Tibial nerve (tissue), 3 donors: ENCODE measurements around the gene PJA1.

Experiments used
- POLR2A ChIP-seq, 2 donors: fragments of 450-650 bp; IDR thresholded peaks; one replicate each; pipeline ENCODE4 v1.6.1; 2017; ENCODE audit warnings: antibody characterized with exemption in 2 of 2, mild to moderate bottlenecking in 2 of 2, moderate library complexity in 2 of 2
- TF ChIP-seq, protein P1 (sequence below), 5 experiments: fragments of 200-600 bp in 3 of 5; fragments of 450-650 bp in 2 of 5; sonication (generic) in 3 of 5; IDR thresholded peaks; one replicate each; pipeline ENCODE4 v1.5.1; 2016 to 2019; ENCODE audit warnings: antibody characterized with exemption in 5 of 5, mild to moderate bottlenecking in 3 of 5, moderate library complexity in 2 of 5

DNA sequence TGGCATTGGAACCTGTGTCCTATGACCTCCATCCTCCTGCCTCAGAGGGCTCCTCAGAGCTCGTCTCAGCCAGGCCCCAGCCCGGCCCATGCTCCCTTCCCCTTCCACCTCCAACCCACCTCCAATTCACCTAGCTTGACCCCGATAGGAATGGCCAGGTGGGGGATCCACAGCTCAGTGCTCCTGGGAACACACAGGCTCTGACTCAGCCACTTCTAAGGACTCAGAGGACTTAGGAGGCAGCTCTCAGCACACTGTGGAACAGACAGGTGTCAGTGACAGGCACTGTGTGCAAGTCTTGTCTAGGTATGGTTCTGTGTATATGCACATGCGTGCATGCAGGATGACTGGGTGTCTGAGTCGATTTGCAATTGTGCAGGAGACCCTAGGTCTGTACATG is 44.8 kb downstream of the PJA1 start:
- no peak for TF ChIP-seq POLR2A (IDR thresholded peaks at IDR 0.05)
- TF ChIP-seq, protein P1, sequence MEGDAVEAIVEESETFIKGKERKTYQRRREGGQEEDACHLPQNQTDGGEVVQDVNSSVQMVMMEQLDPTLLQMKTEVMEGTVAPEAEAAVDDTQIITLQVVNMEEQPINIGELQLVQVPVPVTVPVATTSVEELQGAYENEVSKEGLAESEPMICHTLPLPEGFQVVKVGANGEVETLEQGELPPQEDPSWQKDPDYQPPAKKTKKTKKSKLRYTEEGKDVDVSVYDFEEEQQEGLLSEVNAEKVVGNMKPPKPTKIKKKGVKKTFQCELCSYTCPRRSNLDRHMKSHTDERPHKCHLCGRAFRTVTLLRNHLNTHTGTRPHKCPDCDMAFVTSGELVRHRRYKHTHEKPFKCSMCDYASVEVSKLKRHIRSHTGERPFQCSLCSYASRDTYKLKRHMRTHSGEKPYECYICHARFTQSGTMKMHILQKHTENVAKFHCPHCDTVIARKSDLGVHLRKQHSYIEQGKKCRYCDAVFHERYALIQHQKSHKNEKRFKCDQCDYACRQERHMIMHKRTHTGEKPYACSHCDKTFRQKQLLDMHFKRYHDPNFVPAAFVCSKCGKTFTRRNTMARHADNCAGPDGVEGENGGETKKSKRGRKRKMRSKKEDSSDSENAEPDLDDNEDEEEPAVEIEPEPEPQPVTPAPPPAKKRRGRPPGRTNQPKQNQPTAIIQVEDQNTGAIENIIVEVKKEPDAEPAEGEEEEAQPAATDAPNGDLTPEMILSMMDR (IDR thresholded peaks at IDR 0.05) = no peak
